Mesendoderm (in vitro differentiated cells): ENCODE measurements around the gene SLC1A2.
"Not testable (repeated sequence)": the region's sequence is repeated elsewhere in the genome, so short reads cannot be mapped to it uniquely, and the experiment has no call there.

Experiments used
- DNase-seq: peaks from one replicate; pipeline ENCODE4 v3.0.0; 2013
- H2AK5ac ChIP-seq: 2 replicates; pipeline ENCODE4 v1.6.1; 2013; ENCODE audit warnings: low read length, inconsistent platforms
- H2BK120ac ChIP-seq: 2 replicates; pipeline ENCODE4 v1.6.1; 2013; ENCODE audit warnings: low read depth, mild to moderate bottlenecking, low read length, moderate library complexity, mixed read lengths
- H2BK15ac ChIP-seq: replicated peaks from 2 replicates; pipeline ENCODE4 v1.6.1; 2013; ENCODE audit warnings: low read depth, mild to moderate bottlenecking, moderate library complexity
- H2BK5ac ChIP-seq: 2 replicates; pipeline ENCODE4 v1.6.1; 2013; ENCODE audit warnings: low read length, inconsistent platforms
- H3K18ac ChIP-seq: 2 replicates; pipeline ENCODE4 v1.6.1; 2013; ENCODE audit warnings: mild to moderate bottlenecking, low read length, mixed read lengths
- H3K23ac ChIP-seq: one replicate; pipeline ENCODE4 v1.6.1; 2013; ENCODE audit warnings: low read length
- H3K27ac ChIP-seq: 2 replicates; pipeline ENCODE4 v1.5.1; 2013; ENCODE audit warnings: low read depth, mild to moderate bottlenecking, inconsistent platforms, low read length, moderate library complexity
- H3K27me3 ChIP-seq: 2 replicates; pipeline ENCODE4 v1.6.1; 2013; ENCODE audit warnings: low read length, control low read depth, mild to moderate bottlenecking, inconsistent platforms; ENCODE audit not compliant: insufficient read depth, poor library complexity
- H3K36me3 ChIP-seq: 2 replicates; pipeline ENCODE4 v1.6.1; 2013; ENCODE audit warnings: low read length, inconsistent platforms; ENCODE audit not compliant: control insufficient read depth, insufficient read depth
- H3K4ac ChIP-seq: one replicate; pipeline ENCODE4 v1.6.1; 2013; ENCODE audit warnings: low read depth, mild to moderate bottlenecking, low read length, moderate library complexity
- H3K4me1 ChIP-seq: 2 replicates; pipeline ENCODE4 v1.6.1; 2013; ENCODE audit warnings: low read depth, low read length, inconsistent platforms; ENCODE audit not compliant: control insufficient read depth
- H3K4me2 ChIP-seq: 2 replicates; pipeline ENCODE4 v1.6.1; 2013; ENCODE audit warnings: low read length
- H3K4me3 ChIP-seq: 2 replicates; pipeline ENCODE4 v1.5.1; 2013; ENCODE audit warnings: mild to moderate bottlenecking, low read length
- H3K56ac ChIP-seq: one replicate; pipeline ENCODE4 v1.6.1; 2013; ENCODE audit warnings: low read length
- H3K79me1 ChIP-seq: 2 replicates; pipeline ENCODE4 v1.6.1; 2013; ENCODE audit warnings: low read length, inconsistent platforms
- H3K79me2 ChIP-seq: 2 replicates; pipeline ENCODE4 v1.6.1; 2013; ENCODE audit warnings: mild to moderate bottlenecking, low read length; ENCODE audit not compliant: control insufficient read depth, insufficient read depth
- H3K9ac ChIP-seq: 2 replicates; pipeline ENCODE4 v1.6.1; 2013; ENCODE audit warnings: low read length, inconsistent platforms
- H4K5ac ChIP-seq: one replicate; pipeline ENCODE4 v1.6.1; 2013; ENCODE audit warnings: low read length
- H4K8ac ChIP-seq: one replicate; pipeline ENCODE4 v1.6.1; 2013; ENCODE audit warnings: low read depth, mild to moderate bottlenecking, control low read depth, low read length, moderate library complexity
- WGBS: extraction: QIAGEN DNeasy Blood & Tissue Kit; methylation state at CpG from one replicate; pipeline ENCODE4 v1.1.7; 2013; ENCODE audit warnings: low lambda C conversion rate, missing lambda C conversion rate; ENCODE audit not compliant: insufficient coverage; ENCODE audit errors: extremely low coverage; 5-methylcytosine and 5-hydroxymethylcytosine counted together

The SLC1A2 gene

GRCh38 chr11:35226756-35227155 lies 192.6 kb downstream of the SLC1A2 start:
- WGBS, result no CpG with 5 or more reads among the region's 6 CpGs
- not testable (repeated sequence) for DNase-seq, H3K4me1 ChIP-seq, H3K36me3 ChIP-seq, H3K27me3 ChIP-seq, H3K9ac ChIP-seq, H3K56ac ChIP-seq, H3K79me1 ChIP-seq, H3K27ac ChIP-seq, H2BK5ac ChIP-seq, H3K79me2 ChIP-seq, H3K4me2 ChIP-seq, H3K4me3 ChIP-seq, H2BK120ac ChIP-seq, H3K23ac ChIP-seq, H2BK15ac ChIP-seq, H3K4ac ChIP-seq, H4K8ac ChIP-seq, H2AK5ac ChIP-seq, H4K5ac ChIP-seq, H3K18ac ChIP-seq

DNA sequence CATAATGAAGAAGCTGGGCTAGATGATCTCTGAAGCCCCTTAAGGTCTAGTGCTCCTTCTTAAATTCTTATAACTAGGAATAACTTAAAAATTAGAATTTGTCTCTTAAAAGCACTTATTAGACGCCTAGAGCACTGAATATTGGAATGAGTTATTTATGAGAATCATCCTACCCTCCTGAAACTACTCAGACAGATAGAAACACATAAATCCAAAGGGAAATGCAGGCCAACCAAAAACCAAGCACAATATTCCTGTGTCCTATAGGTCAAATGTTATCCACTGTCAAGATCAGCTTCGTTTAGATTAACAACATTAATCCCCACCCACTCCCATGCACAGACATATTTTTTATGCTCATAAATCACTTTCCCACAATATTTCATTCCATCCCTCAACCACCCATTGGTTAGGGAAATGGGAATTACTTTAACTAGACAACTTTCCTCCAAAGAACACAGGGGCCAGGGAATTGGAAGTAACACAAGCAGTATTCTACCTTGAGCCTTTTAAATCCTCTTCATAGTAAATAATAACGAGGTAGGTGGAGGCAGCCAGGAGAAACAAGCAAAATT lies 193.3 kb downstream of the SLC1A2 start:
- WGBS, result no CpG with 5 or more reads among the region's 3 CpGs
- Histone ChIP-seq H2BK120ac (no peak overlapping the region), H3K4me1 (no peaks in the 10 kb centered on the region), H3K27me3 (no peaks in the 10 kb centered on the region), H3K23ac (no peak overlapping the region), H3K36me3 (no peaks in the 10 kb centered on the region), H3K4me3 (no peak overlapping the region), H2BK15ac (no peak overlapping the region), H4K8ac (no peak overlapping the region), H3K27ac (no peak overlapping the region), H3K9ac (no peak overlapping the region), H2AK5ac (no peak overlapping the region), H3K56ac (no peak overlapping the region), H4K5ac (no peak overlapping the region), H2BK5ac (no peak overlapping the region), H3K79me2 (no peaks in the 10 kb centered on the region), H3K79me1 (no peaks in the 10 kb centered on the region), H3K18ac (no peak overlapping the region), H3K4me2 (no peak overlapping the region), H3K4ac (no peak overlapping the region)
- DNase-seq, result no peak

DNA sequence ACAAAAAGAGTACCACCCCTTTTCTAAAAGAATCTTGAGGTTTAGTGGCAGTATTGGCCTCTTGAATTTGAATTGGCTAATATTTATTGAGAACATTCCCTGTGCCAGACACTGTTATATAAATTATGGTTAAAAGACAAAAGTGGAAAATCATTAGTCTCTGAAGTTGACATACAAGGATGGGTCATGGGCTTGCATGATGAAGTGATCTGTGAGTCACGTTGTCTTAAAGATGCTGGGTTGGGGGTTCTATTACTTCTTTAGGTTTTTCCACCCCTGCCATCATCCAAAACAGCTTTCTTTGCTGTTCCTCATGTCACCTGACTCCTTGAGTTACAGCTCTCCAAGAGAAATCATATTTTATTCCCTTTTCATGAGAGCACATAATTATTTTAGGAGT lies 195.4 kb downstream of the SLC1A2 start:
- no peak overlapping the region for H2BK5ac ChIP-seq
- H3K79me2 ChIP-seq, result no peaks in the 10 kb centered on the region
- H3K18ac ChIP-seq, result no peak overlapping the region
- H4K8ac ChIP-seq, result no peak overlapping the region
- H3K4ac ChIP-seq, result no peak overlapping the region
- H2BK15ac ChIP-seq, result no peak overlapping the region
- no peak overlapping the region for H3K9ac ChIP-seq
- H3K79me1 ChIP-seq, result no peaks in the 10 kb centered on the region
- no peaks in the 10 kb centered on the region for H3K27me3 ChIP-seq
- no peak overlapping the region for H2BK120ac ChIP-seq
- H3K4me3 ChIP-seq, result no peak overlapping the region
- H3K4me2 ChIP-seq, result no peak overlapping the region
- no peak for DNase-seq
- H2AK5ac ChIP-seq, result no peak overlapping the region
- H3K4me1 ChIP-seq, result no peaks in the 10 kb centered on the region
- no peaks in the 10 kb centered on the region for H3K36me3 ChIP-seq
- no peak overlapping the region for H3K27ac ChIP-seq
- no peak overlapping the region for H3K23ac ChIP-seq
- H4K5ac ChIP-seq, result no peak overlapping the region
- H3K56ac ChIP-seq, result no peak overlapping the region
- WGBS, result no CpG with 5 or more reads among the region's 1 CpG

GRCh38 chr11:35223371-35223796 lies 196.0 kb downstream of the SLC1A2 start:
- Histone ChIP-seq H3K4me1 (no peaks in the 10 kb centered on the region), H3K36me3 (no peaks in the 10 kb centered on the region), H3K9ac (no peak overlapping the region), H3K79me2 (no peaks in the 10 kb centered on the region), H3K18ac (no peak overlapping the region), H3K4me2 (no peak overlapping the region), H4K5ac (no peak overlapping the region), H4K8ac (no peak overlapping the region), H3K56ac (peak overlapping the region; percentile 15), H3K4me3 (no peak overlapping the region), H3K27ac (no peak overlapping the region), H2BK5ac (no peak overlapping the region), H3K23ac (no peak overlapping the region), H2BK15ac (no peak overlapping the region), H3K4ac (no peak overlapping the region), H2BK120ac (no peak overlapping the region), H3K79me1 (no peaks in the 10 kb centered on the region), H2AK5ac (no peak overlapping the region), H3K27me3 (no peaks in the 10 kb centered on the region)
- DNase-seq, result peak; percentile 27
- WGBS, result no CpG with 5 or more reads among the region's 9 CpGs

DNA sequence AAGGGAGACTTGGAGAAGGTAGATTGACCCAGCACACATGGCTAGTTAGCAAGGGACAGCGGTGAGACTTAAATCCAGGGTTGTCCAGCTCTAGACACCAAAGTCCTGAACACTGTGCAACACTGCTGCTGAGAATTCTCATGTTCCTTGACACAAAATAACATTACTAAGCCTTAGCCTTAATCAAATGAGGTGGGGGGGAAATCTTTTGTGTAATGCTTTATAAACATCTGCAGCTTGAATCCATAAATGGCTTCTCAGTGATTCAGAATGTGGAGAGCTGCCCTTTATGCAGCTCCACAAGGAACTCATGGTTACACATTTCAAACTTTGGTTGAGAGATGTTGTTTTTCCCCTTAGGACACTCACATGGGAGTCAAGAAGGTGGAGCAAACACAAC lies 200.4 kb downstream of the SLC1A2 start:
- H3K4me1 ChIP-seq, result peaks cover 4% of the 10 kb centered on the region
- DNase-seq, result no peak

More for the DNA sequence above, 200.4 kb downstream of the SLC1A2 start:
- Histone ChIP-seq H3K27me3 (no peaks in the 10 kb centered on the region), H4K8ac (no peak overlapping the region), H3K79me1 (no peaks in the 10 kb centered on the region), H3K4me3 (no peak overlapping the region), H3K27ac (no peak overlapping the region), H3K4me2 (no peak overlapping the region), H3K23ac (no peak overlapping the region), H3K56ac (no peak overlapping the region), H4K5ac (no peak overlapping the region), H2AK5ac (no peak overlapping the region), H2BK120ac (no peak overlapping the region), H3K9ac (no peak overlapping the region), H3K4ac (no peak overlapping the region), H3K18ac (no peak overlapping the region), H3K36me3 (no peaks in the 10 kb centered on the region), H3K79me2 (no peaks in the 10 kb centered on the region), H2BK5ac (no peak overlapping the region), H2BK15ac (no peak overlapping the region)
- WGBS, result no CpG with 5 or more reads among the region's 1 CpG
